Left renal pelvis (tissue), 4 donors: ENCODE data around the gene C9orf85. TPM values are rescaled to one million over a fixed set of nuclear protein-coding genes. Genes with fewer than 3 reads are reported as not detected.

Experiments
- DNase-seq, 4 donors: peaks; one replicate each; pipeline ENCODE4 v3.0.0-alpha.2; 2013; ENCODE audit warnings: low read depth in 4 of 4, low spot score in 3 of 4
- polyA plus RNA-seq, 4 donors: library from polyadenylated mRNA; unstranded; fragments of 120-200 nt; gene quantifications; one replicate each; pipeline ENCODE4 v1.2.1, GENCODE V29; 2013; ENCODE audit not compliant: insufficient read length in 4 of 4

Gene C9orf85
- polyA plus RNA-seq, 4 donors, result 16.7 to 21.7 (median 17.4) TPM

GRCh38 chr9:71901695-71902597 lies 9.5 kb upstream of the C9orf85 start:
- no peak for DNase-seq

GRCh38 chr9:71904076-71904475 lies 7.4 kb upstream of the C9orf85 start:
- DNase-seq, result no peak

- DNase-seq, result no peak
Observed at GRCh38 chr9:71908825-71909224, 2.6 kb upstream of the C9orf85 start.

GRCh38 chr9:71909887-71910649 lies 1.4 kb upstream of the C9orf85 start:
- peak; percentile 31 to 52 (median 42) for DNase-seq

- peak in 2 of 4 donors; percentile 36 to 61 for DNase-seq
Observed at GRCh38 chr9:71910650-71911060, 784 bp upstream of the C9orf85 start.

GRCh38 chr9:71911908-71912335 lies 483 bp downstream of the C9orf85 start:
- DNase-seq, result peak in 1 of 4 donors; percentile 15

GRCh38 chr9:71915495-71915894 lies 4.1 kb downstream of the C9orf85 start:
- DNase-seq, result no peak

GRCh38 chr9:71916834-71917534 lies 5.5 kb downstream of the C9orf85 start:
- no peak for DNase-seq

- no peak for DNase-seq
Observed at GRCh38 chr9:71918419-71918818, 7.0 kb downstream of the C9orf85 start.

- no peak for DNase-seq
Observed at GRCh38 chr9:71920456-71921189, 9.2 kb downstream of the C9orf85 start.

GRCh38 chr9:71921190-71921814 lies 9.9 kb downstream of the C9orf85 start:
- no peak for DNase-seq

GRCh38 chr9:71924576-71924975 lies 13.1 kb downstream of the C9orf85 start:
- no peak for DNase-seq

- DNase-seq, result no peak
Observed at GRCh38 chr9:71925834-71926233, 14.4 kb downstream of the C9orf85 start.

- DNase-seq, result no peak
Observed at GRCh38 chr9:71928376-71928775, 16.9 kb downstream of the C9orf85 start.

GRCh38 chr9:71928806-71929205 lies 17.4 kb downstream of the C9orf85 start:
- DNase-seq, result no peak

GRCh38 chr9:71929223-71929622 lies 17.8 kb downstream of the C9orf85 start:
- no peak for DNase-seq

GRCh38 chr9:71929791-71930440 lies 18.5 kb downstream of the C9orf85 start:
- DNase-seq, result no peak

GRCh38 chr9:71931166-71931565 lies 19.7 kb downstream of the C9orf85 start:
- no peak for DNase-seq

GRCh38 chr9:71936066-71936465 lies 24.6 kb downstream of the C9orf85 start:
- DNase-seq, result no peak
